Natural killer cell (primary cell): ENCODE results near the gene PRDM12. TPM values are rescaled to one million over a fixed set of nuclear protein-coding genes. Genes with fewer than 3 reads are reported as not detected.

Experiments
- ATAC-seq, 3 donors: fragments of 150-1000 bp in 2 of 3; fragments of 200-7000 bp in 1 of 3; cut with Tn5 transposase; 1 replicate in 1 of 3; 2 replicates in 2 of 3; pipeline ENCODE4 v1.10.0; 2021; ENCODE audit warnings: mild to moderate bottlenecking in 2 of 3, moderate library complexity in 2 of 3
- DNase-seq, 2 donors: peaks; one replicate each; pipeline versions ENCODE4 v3.0.0 to v3.0.0-alpha.2; 2013 to 2021; ENCODE audit warnings: mixed read lengths in 1 of 2
- H3K27ac ChIP-seq: one replicate; pipeline ENCODE4 v1.5.1; 2013; ENCODE audit warnings: mild to moderate bottlenecking, low read length
- H3K27me3 ChIP-seq: one replicate; pipeline ENCODE4 v1.6.1; 2013; ENCODE audit warnings: low read length; ENCODE audit not compliant: control insufficient read depth, insufficient read depth
- H3K36me3 ChIP-seq: one replicate; pipeline ENCODE4 v1.6.1; 2013; ENCODE audit warnings: low read length; ENCODE audit not compliant: control insufficient read depth, insufficient read depth
- H3K4me1 ChIP-seq: one replicate; pipeline ENCODE4 v1.6.1; 2013; ENCODE audit warnings: low read length; ENCODE audit not compliant: control insufficient read depth, insufficient read depth
- H3K4me3 ChIP-seq: one replicate; pipeline ENCODE4 v1.5.1; 2013; ENCODE audit warnings: low read length
- H3K9me3 ChIP-seq: one replicate; pipeline ENCODE4 v1.6.1; 2013; ENCODE audit warnings: low read length; ENCODE audit not compliant: control insufficient read depth, insufficient read depth
- H3K27ac Mint-ChIP-seq, 2 donors: one replicate each; pipeline ENCODE4 v1.8.0; 2022; ENCODE audit warnings: mild to moderate bottlenecking in 2 of 2, mixed read lengths in 2 of 2, moderate library complexity in 1 of 2
- H3K27me3 Mint-ChIP-seq, 2 donors: one replicate each; pipeline ENCODE4 v1.8.0; 2022; ENCODE audit warnings: low read depth in 2 of 2, mixed read lengths in 2 of 2
- H3K36me3 Mint-ChIP-seq: one replicate; pipeline ENCODE4 v1.8.0; 2022; ENCODE audit warnings: mixed read lengths
- H3K4me1 Mint-ChIP-seq, 2 donors: one replicate each; pipeline ENCODE4 v1.8.0; 2022; ENCODE audit warnings: mixed read lengths in 2 of 2
- H3K4me3 Mint-ChIP-seq: one replicate; pipeline ENCODE4 v1.8.0; 2022; ENCODE audit warnings: mild to moderate bottlenecking, moderate library complexity, mixed read lengths
- H3K9me3 Mint-ChIP-seq, 2 donors: one replicate each; pipeline ENCODE4 v1.8.0; 2022; ENCODE audit warnings: mixed read lengths in 2 of 2
- WGBS: methylation state at CpG from one replicate; pipeline ENCODE4 v1.1.7; 2013; ENCODE audit warnings: missing lambda C conversion rate; ENCODE audit not compliant: insufficient coverage; 5-methylcytosine and 5-hydroxymethylcytosine counted together
- intact Hi-C: fragments of 100-400 bp; cut with micrococcal nuclease; formaldehyde crosslinking; loops from one replicate; pipeline ENCODE4 v1.14.2; 2022
- total RNA-seq, 4 donors: library from RNA; stranded (reverse); fragments of 120-200 nt in 1 of 4; gene quantifications; one replicate each; pipeline versions ENCODE4 v1.2.3 to v1.2.4, GENCODE V29; 2013 to 2022
- TF ChIP-seq, protein P1 (sequence below): fragments of 200-600 bp; IDR thresholded peaks from one replicate; pipeline ENCODE4 v1.8.0; 2022; ENCODE audit warnings: antibody characterized with exemption

PRDM12 gene
- total RNA-seq, 3 donors from 2014 or later (not counting 1 experiment from before 2014, with no cell fraction given): 0.09 to 0.15 TPM; not detected in 1

DNA sequence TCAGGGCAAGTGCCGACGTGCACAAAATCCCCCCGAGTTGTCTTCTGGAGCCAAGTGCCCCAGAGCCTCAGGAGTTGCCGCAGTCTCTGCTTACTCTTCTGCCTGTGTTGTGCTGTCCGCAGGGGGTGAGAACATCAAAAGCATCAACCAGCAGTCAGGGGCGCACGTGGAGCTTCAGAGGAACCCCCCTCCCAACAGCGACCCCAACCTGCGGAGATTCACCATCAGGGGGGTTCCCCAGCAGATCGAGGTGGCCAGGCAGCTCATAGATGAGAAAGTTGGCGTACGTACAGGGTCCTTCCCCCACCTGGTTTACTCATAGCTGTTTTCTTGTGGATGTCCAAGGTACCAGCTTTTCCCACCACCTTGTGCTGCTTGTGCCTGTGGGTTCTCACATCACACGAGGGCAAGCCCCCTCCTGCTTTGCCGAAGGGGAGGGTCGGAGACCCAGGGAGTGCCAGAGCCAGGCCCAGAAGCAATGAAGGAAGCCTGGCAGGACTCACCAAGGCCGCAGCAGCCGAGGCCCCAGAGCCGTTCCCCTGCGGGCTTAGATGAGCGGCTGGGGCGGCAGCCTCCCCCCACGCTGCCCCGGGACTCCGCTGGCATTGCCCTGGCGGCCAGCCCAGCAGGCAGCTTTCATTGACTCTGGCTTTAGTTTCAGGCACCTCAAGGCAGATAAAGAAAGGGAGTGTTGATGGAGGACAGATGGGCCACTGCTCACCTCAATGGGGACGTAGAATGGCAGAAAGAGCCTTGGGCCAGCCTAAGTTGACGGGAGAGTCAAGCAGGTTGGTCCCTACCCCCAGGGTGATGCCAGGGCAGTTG lies 33.7 kb upstream of the PRDM12 start:
- intact Hi-C loops: no loop called here
- no peak overlapping the region for H3K4me3 Mint-ChIP-seq
- no peaks in the 10 kb centered on the region for H3K4me1 ChIP-seq
- no peak overlapping the region for H3K27ac Mint-ChIP-seq
- H3K27ac ChIP-seq: no peak overlapping the region
- DNase-seq (no peak), ATAC-seq (no peak)
- no peaks in the 10 kb centered on the region for H3K27me3 Mint-ChIP-seq
- TF ChIP-seq, protein P1, sequence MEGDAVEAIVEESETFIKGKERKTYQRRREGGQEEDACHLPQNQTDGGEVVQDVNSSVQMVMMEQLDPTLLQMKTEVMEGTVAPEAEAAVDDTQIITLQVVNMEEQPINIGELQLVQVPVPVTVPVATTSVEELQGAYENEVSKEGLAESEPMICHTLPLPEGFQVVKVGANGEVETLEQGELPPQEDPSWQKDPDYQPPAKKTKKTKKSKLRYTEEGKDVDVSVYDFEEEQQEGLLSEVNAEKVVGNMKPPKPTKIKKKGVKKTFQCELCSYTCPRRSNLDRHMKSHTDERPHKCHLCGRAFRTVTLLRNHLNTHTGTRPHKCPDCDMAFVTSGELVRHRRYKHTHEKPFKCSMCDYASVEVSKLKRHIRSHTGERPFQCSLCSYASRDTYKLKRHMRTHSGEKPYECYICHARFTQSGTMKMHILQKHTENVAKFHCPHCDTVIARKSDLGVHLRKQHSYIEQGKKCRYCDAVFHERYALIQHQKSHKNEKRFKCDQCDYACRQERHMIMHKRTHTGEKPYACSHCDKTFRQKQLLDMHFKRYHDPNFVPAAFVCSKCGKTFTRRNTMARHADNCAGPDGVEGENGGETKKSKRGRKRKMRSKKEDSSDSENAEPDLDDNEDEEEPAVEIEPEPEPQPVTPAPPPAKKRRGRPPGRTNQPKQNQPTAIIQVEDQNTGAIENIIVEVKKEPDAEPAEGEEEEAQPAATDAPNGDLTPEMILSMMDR: no peak
- no peaks in the 10 kb centered on the region for H3K36me3 Mint-ChIP-seq
- H3K4me3 ChIP-seq: no peak overlapping the region
- no peaks in the 10 kb centered on the region for H3K9me3 ChIP-seq
- H3K9me3 Mint-ChIP-seq: no peaks in the 10 kb centered on the region
- no peaks in the 10 kb centered on the region for H3K27me3 ChIP-seq
- WGBS: 98% methylated on average over 27 of the region's 27 CpGs
- H3K36me3 ChIP-seq: peaks cover 82% of the 10 kb centered on the region
- H3K4me1 Mint-ChIP-seq: no peaks in the 10 kb centered on the region

DNA sequence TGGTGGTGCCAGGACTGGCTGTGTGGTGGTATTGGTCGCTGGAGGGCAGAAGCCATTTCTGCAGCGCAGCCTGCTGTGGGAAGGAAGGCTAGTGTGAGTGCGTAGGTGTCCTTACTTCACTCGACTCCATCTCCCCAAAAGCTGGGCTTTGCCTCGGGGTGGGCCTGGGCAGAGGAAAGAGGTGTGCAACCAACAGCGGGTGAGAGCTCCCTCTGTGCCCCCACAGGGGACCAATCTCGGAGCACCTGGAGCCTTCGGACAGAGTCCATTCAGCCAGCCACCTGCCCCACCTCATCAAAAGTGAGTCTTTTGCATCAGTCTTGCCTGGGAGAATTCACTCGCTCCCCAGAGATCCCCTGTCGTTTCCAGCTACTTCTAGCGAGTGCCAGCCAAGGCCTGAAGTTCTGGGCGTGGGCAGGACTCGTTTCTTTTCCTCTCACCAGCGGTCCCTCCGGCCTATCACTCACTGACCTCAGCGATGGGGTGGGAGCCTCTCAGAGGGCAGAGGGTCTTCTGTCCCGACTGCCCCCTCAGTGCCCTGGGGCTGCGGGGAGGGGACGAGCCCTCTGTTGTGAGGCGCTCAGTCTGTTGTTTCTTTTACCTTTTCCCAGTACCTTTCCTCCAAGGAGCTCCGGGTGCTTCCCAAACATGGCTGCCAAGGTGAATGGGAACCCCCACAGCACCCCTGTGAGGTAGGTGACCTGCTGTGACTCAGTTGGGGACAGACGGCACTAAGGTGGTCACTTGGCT lies 32.9 kb upstream of the PRDM12 start:
- no peaks in the 10 kb centered on the region for H3K4me1 ChIP-seq
- ATAC-seq (no peak), DNase-seq (no peak)
- no peak overlapping the region for H3K27ac ChIP-seq
- H3K27me3 ChIP-seq: no peaks in the 10 kb centered on the region
- 97% methylated on average over 22 of the region's 22 CpGs for WGBS
- Mint-ChIP-seq H3K36me3 (no peaks in the 10 kb centered on the region), H3K4me1 (no peaks in the 10 kb centered on the region), H3K9me3 (no peaks in the 10 kb centered on the region), H3K4me3 (no peak overlapping the region), H3K27ac (no peak overlapping the region), H3K27me3 (no peaks in the 10 kb centered on the region)
- H3K9me3 ChIP-seq: no peaks in the 10 kb centered on the region
- H3K36me3 ChIP-seq: peaks cover 82% of the 10 kb centered on the region
- TF ChIP-seq, protein P1: no peak
- H3K4me3 ChIP-seq: no peak overlapping the region
- intact Hi-C loops: no loop called here

DNA sequence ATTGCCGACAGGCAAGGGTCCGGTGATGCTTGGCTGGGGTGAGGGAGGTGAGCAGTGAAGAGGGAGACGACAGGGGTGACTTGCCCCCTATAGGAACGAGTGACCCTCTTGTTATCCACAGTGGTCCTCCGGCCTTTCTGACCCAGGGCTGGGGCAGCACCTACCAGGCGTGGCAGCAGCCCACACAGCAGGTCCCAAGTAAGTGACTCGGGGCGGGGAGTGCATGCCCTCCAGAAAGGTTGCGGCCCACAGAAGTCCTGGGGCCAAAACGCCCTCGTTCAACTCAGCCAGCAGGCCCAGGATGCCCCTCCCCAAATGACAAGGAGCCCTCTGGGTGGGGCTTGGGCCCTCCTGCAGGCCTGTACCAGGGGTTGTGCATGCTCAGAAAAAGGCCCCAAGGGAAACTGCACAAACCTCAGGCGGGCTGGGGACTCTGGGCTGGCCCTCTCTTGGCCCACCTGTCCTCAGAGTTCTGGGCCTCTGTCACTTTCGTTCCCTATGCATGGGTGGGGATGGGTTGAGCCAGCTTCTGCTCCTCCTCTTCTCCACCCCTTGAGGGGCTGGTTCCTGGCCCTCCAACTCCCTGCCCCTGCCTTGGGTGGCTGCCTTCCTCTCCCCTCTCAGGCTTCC lies 32.2 kb upstream of the PRDM12 start:
- H3K4me3 Mint-ChIP-seq: no peak overlapping the region
- WGBS: 97% methylated on average over 13 of the region's 13 CpGs
- no peaks in the 10 kb centered on the region for H3K4me1 ChIP-seq
- H3K36me3 ChIP-seq: peaks cover 81% of the 10 kb centered on the region
- TF ChIP-seq, protein P1: no peak
- no peaks in the 10 kb centered on the region for H3K27me3 ChIP-seq
- DNase-seq (no peak), ATAC-seq (no peak)
- no peaks in the 10 kb centered on the region for H3K36me3 Mint-ChIP-seq
- no peak overlapping the region for H3K27ac Mint-ChIP-seq
- H3K27me3 Mint-ChIP-seq: no peaks in the 10 kb centered on the region
- no peaks in the 10 kb centered on the region for H3K4me1 Mint-ChIP-seq
- intact Hi-C loops: no loop called here
- H3K9me3 ChIP-seq: no peaks in the 10 kb centered on the region
- H3K4me3 ChIP-seq: no peak overlapping the region
- H3K9me3 Mint-ChIP-seq: no peaks in the 10 kb centered on the region
- H3K27ac ChIP-seq: no peak overlapping the region
